DND-41 (cell line): ENCODE results near the gene ZNF512B.

Experiments used
- ATAC-seq: fragments of 200-7000 bp; cut with Tn5 transposase; 3 replicates; pipeline ENCODE4 v1.9.1; 2021; ENCODE audit warnings: low read depth; ENCODE audit not compliant: insufficient read depth
- DNase-seq: peaks from one replicate; pipeline ENCODE4 v3.0.0-alpha.2; 2020
- H2AFZ ChIP-seq: 2 replicates; pipeline ENCODE4 v1.6.0; 2012; ENCODE audit warnings: low read depth, low read length
- H3K27ac ChIP-seq: 2 replicates; pipeline ENCODE4 v1.5.1; 2012; ENCODE audit warnings: low read length, inconsistent platforms
- H3K27me3 ChIP-seq: fragments of 200-600 bp; sonication (generic); 2 replicates; pipeline ENCODE4 v1.6.0; 2012; ENCODE audit warnings: low read length, mild to moderate bottlenecking, inconsistent platforms; ENCODE audit not compliant: insufficient read depth, poor library complexity
- H3K36me3 ChIP-seq: 2 replicates; pipeline ENCODE4 v1.5.1; 2012; ENCODE audit warnings: low read length, inconsistent platforms; ENCODE audit not compliant: insufficient read depth
- H3K4me1 ChIP-seq: 2 replicates; pipeline ENCODE4 v1.5.1; 2012; ENCODE audit warnings: mild to moderate bottlenecking, low read length; ENCODE audit not compliant: insufficient read depth
- H3K4me2 ChIP-seq: 2 replicates; pipeline ENCODE4 v1.6.0; 2012; ENCODE audit warnings: mild to moderate bottlenecking, moderate library complexity, low read length, inconsistent platforms; ENCODE audit not compliant: insufficient read depth
- H3K4me3 ChIP-seq, 2 experiments: fragments of 200-600 bp in 1 of 2; shearing (Covaris generic) in 1 of 2; 2 replicates each; pipeline ENCODE4 v1.5.1; 2012 to 2016; ENCODE audit warnings: inconsistent platforms in 2 of 2, low read length in 2 of 2, mild to moderate bottlenecking in 2 of 2, low read depth in 1 of 2, moderate library complexity in 1 of 2
- H3K79me2 ChIP-seq: 2 replicates; pipeline ENCODE4 v1.6.0; 2012; ENCODE audit warnings: low read length, inconsistent platforms; ENCODE audit not compliant: insufficient read depth
- H3K9ac ChIP-seq: 2 replicates; pipeline ENCODE4 v1.6.0; 2012; ENCODE audit warnings: low read depth, mild to moderate bottlenecking, inconsistent platforms, low read length, moderate library complexity
- H3K9me3 ChIP-seq: 2 replicates; pipeline ENCODE4 v1.5.1; 2012; ENCODE audit warnings: low read length, moderate library complexity, mild to moderate bottlenecking, inconsistent platforms; ENCODE audit not compliant: insufficient read depth, severe bottlenecking
- H4K20me1 ChIP-seq: 2 replicates; pipeline ENCODE4 v1.6.0; 2012; ENCODE audit warnings: low read length; ENCODE audit not compliant: insufficient read depth
- CTCF ChIP-seq: IDR thresholded peaks from 2 replicates; pipeline ENCODE4 v1.5.1; 2012; ENCODE audit warnings: borderline replicate concordance, low read length, moderate library complexity, mild to moderate bottlenecking; ENCODE audit not compliant: poor library complexity, severe bottlenecking; ENCODE audit errors: extremely low read depth
- EZH2 ChIP-seq: IDR thresholded peaks from 3 replicates; pipeline ENCODE4 v1.6.1; 2012; ENCODE audit warnings: borderline replicate concordance, low read depth, mild to moderate bottlenecking, moderate library complexity, low read length, inconsistent platforms; ENCODE audit not compliant: severe bottlenecking

The ZNF512B gene

DNA sequence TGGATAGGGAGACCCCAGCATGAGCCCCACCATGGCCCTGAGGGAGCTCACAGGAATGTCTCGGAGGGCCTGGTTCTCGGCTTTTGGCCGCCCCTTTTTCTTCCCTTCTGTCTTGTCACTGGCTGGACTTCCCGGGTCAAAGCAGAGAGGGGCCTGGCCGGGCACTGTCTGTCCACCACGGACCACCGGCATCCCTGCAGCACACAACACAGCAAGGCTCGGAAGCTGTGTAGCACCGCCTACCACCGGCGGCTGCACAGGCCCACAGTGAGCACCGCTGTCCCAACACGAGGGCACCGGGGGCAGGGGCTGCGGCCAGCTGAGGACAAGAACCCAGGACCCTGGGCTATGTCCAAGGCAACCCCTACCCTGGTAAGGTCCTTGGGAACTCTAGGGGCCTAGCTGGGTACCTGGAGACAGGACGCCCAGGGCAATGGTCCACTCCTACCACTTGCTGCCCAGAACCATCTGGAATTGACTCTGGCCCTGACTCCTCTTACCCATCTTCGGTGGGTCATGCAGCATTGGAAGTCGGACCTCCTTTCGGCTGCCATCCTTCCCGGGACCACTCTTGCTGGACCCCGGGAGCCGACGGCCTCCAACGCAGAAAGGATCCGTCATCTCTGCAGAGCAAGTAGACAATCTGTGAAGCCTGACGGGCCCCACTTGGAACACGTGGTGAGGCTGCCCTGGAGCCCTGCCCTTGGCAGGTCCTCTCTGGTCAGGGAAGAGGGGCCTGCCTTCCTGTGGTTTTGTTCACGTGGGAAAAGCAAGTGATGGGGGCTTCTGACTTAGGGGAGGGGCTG is 2.2 kb downstream of the ZNF512B start:
- Histone ChIP-seq H3K27ac (no peak overlapping the region; the same call in 1 of the 2 replicates), H3K9ac (no peak overlapping the region), H3K4me3 (peak overlapping the region in 1 of 2 experiments; percentile 79; a peak in 2 of 4 replicates), H2AFZ (no peak overlapping the region), H3K4me2 (no peak overlapping the region), H4K20me1 (peaks cover 6% of the 10 kb centered on the region; the same call in 1 of the 2 replicates), H3K27me3 (no peaks in the 10 kb centered on the region), H3K36me3 (peaks cover 57% of the 10 kb centered on the region), H3K9me3 (peaks cover 53% of the 10 kb centered on the region), H3K79me2 (peaks cover 32% of the 10 kb centered on the region), H3K4me1 (peaks cover 19% of the 10 kb centered on the region)
- DNase-seq = no peak
- no peak for ATAC-seq
- TF ChIP-seq EZH2 = no peak
- no peak for TF ChIP-seq CTCF

DNA sequence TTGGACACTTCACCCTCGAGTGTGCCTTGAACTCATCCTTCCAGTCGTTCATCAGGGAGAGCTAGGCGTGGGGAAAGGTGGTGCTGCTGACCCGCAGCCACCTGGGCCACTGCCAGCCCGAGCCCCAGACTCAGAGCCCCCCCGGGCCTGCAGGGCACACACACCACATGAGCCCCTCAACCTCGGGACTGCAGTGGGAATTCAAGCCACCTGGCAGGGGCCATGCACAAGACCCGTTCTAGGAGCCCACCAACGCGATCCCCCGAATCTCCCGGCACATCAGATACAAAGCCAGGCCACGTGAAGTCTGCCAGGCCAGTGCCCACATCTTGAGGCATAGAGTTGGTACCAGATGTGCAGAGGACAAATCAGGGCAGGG is 2.8 kb downstream of the ZNF512B start:
- ATAC-seq = no peak
- Histone ChIP-seq H4K20me1 (peaks cover 6% of the 10 kb centered on the region; the same call in 1 of the 2 replicates), H3K4me1 (peaks cover 19% of the 10 kb centered on the region)

DNA sequence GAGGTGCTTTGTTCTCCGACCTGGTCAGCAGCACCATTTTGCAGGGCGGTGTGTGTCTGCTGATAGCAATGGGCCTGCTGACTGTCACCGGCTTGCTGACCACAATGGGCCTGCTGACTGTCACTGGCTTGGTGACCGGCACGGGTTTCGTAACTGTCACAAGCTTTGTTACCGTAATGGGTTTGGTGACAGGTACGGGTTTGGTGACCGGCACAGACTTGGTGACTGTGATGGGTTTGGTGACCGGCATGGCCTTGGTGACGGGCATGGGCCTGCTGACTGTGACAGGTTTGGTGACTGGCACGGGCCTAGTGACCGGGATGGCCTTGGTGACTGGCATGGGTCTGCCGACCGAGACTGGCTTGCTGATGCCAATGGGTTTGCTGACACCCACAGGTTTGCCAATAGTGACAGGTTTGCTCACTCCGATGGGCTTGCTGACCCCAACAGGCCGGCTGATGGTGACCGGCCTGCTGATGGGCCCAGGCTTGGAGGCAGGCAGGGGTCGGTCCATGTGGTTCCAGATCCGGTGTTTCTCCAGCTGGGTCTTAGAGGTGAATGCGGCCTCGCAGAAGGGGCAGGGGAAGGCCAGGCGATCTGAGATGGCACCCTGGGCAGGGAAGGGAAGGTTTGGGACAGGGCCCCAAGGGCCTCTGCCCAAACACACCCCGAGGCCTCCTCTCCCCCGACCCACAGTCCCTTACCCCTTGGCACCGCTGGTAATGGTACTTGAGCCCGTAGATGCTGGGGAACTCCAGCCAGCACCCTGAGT is 3.4 kb downstream of the ZNF512B start:
- peaks cover 69% of the 10 kb centered on the region for H3K36me3 ChIP-seq

More for the DNA sequence above, 2.8 kb downstream of the ZNF512B start:
- no peak overlapping the region for H3K9ac ChIP-seq
- H3K27ac ChIP-seq = no peak overlapping the region
- H3K9me3 ChIP-seq = peaks cover 53% of the 10 kb centered on the region
- no peaks in the 10 kb centered on the region for H3K27me3 ChIP-seq
- no peak for TF ChIP-seq CTCF
- TF ChIP-seq EZH2 = no peak
- H3K79me2 ChIP-seq = peaks cover 35% of the 10 kb centered on the region
- no peak for DNase-seq
- H3K36me3 ChIP-seq = peaks cover 63% of the 10 kb centered on the region
- no peak overlapping the region for H2AFZ ChIP-seq
- no peak overlapping the region for H3K4me2 ChIP-seq
- peak overlapping the region in 1 of 2 experiments; percentile 79; a peak in 2 of 4 replicates for H3K4me3 ChIP-seq

More for the DNA sequence above, 3.4 kb downstream of the ZNF512B start:
- peaks cover 53% of the 10 kb centered on the region for H3K9me3 ChIP-seq
- no peak for TF ChIP-seq CTCF
- no peak for TF ChIP-seq EZH2
- H3K27me3 ChIP-seq = no peaks in the 10 kb centered on the region
- H3K4me1 ChIP-seq = peaks cover 19% of the 10 kb centered on the region
- H3K79me2 ChIP-seq = peaks cover 35% of the 10 kb centered on the region
- no peak overlapping the region for H3K27ac ChIP-seq
- ATAC-seq (no peak), DNase-seq (no peak)
- H3K4me2 ChIP-seq = no peak overlapping the region
- peak overlapping the region in 1 of 2 experiments; percentile 79; a peak in 2 of 4 replicates for H3K4me3 ChIP-seq
- H4K20me1 ChIP-seq = peaks cover 9% of the 10 kb centered on the region
- no peak overlapping the region for H2AFZ ChIP-seq
- no peak overlapping the region for H3K9ac ChIP-seq
